ENCODE results near the gene DSC1.
"Not testable (repeated sequence)": the region's sequence is repeated elsewhere in the genome, so short reads cannot be mapped to it uniquely, and the experiment has no call there.

Gene DSC1

GRCh38 chr18:31176531-31176930, 13.9 kb upstream of the DSC1 start:
- DNase-seq (ENCODE audit: low read depth in 2 of 2), result no peak

- no peak for DNase-seq (ENCODE audit: low read depth in 2 of 2)
Measured at GRCh38 chr18:31171144-31171839, 8.6 kb upstream of the DSC1 start.

GRCh38 chr18:31170335-31170734, 7.7 kb upstream of the DSC1 start:
- no peak for DNase-seq (ENCODE audit: low read depth in 2 of 2)

GRCh38 chr18:31162419-31162793, 250 bp downstream of the DSC1 start:
- no peak for DNase-seq (ENCODE audit: low read depth in 2 of 2)

- DNase-seq (ENCODE audit: low read depth in 2 of 2), result no peak
Measured at GRCh38 chr18:31161757-31162418, 768 bp downstream of the DSC1 start.

- DNase-seq (ENCODE audit: low read depth in 2 of 2), result no peak
Measured at GRCh38 chr18:31156821-31157763, 5.6 kb downstream of the DSC1 start.

- no peak for DNase-seq (ENCODE audit: low read depth in 2 of 2)
Measured at GRCh38 chr18:31155498-31155897, 7.2 kb downstream of the DSC1 start.

GRCh38 chr18:31154181-31154580, 8.5 kb downstream of the DSC1 start:
- no peak for DNase-seq (ENCODE audit: low read depth in 2 of 2)

GRCh38 chr18:31149351-31149750, 13.3 kb downstream of the DSC1 start:
- no peak for DNase-seq (ENCODE audit: low read depth in 2 of 2)

GRCh38 chr18:31148600-31148999, 14.1 kb downstream of the DSC1 start:
- no peak for DNase-seq (ENCODE audit: low read depth in 2 of 2)

GRCh38 chr18:31146809-31147208, 15.8 kb downstream of the DSC1 start:
- DNase-seq (ENCODE audit: low read depth in 2 of 2), result no peak

- DNase-seq (ENCODE audit: low read depth in 2 of 2), result no peak
Measured at GRCh38 chr18:31143025-31143424, 19.6 kb downstream of the DSC1 start.

GRCh38 chr18:31138709-31139108, 23.9 kb downstream of the DSC1 start:
- no peak for DNase-seq (ENCODE audit: low read depth in 2 of 2)

- DNase-seq (ENCODE audit: low read depth in 2 of 2), result no peak
Measured at GRCh38 chr18:31134988-31135529, 27.6 kb downstream of the DSC1 start.

GRCh38 chr18:31129398-31130115, 33.1 kb downstream of the DSC1 start:
- DNase-seq (ENCODE audit: low read depth in 2 of 2), result no peak

GRCh38 chr18:31125878-31126277, 36.8 kb downstream of the DSC1 start:
- DNase-seq (ENCODE audit: low read depth in 2 of 2), result no peak

GRCh38 chr18:31123125-31123524, 39.5 kb downstream of the DSC1 start:
- DNase-seq (ENCODE audit: low read depth in 2 of 2), result not testable (repeated sequence)

GRCh38 chr18:31120594-31120993, 42.1 kb downstream of the DSC1 start:
- no peak for DNase-seq (ENCODE audit: low read depth in 2 of 2)

- no peak for DNase-seq (ENCODE audit: low read depth in 2 of 2)
Measured at GRCh38 chr18:31116853-31117595, 45.6 kb downstream of the DSC1 start.

GRCh38 chr18:31112804-31113203, 49.9 kb downstream of the DSC1 start:
- no peak for DNase-seq (ENCODE audit: low read depth in 2 of 2)

- DNase-seq (ENCODE audit: low read depth in 2 of 2), result no peak
Measured at GRCh38 chr18:31105733-31106132, 56.9 kb downstream of the DSC1 start.
